PC-3 (cell line): Measurements from ENCODE around the gene MGAT4A.

Experiments
- EZH2phosphoT487 ChIP-seq: fragments of 300-600 bp; sonication (generic); IDR thresholded peaks from 2 replicates; pipeline ENCODE4 v1.6.1; 2018; ENCODE audit warnings: mild to moderate bottlenecking, antibody characterized with exemption, low read length, borderline replicate concordance
- TF ChIP-seq, protein P1 (sequence below): fragments of 300-600 bp; sonication (generic); conservative IDR thresholded peaks from 2 replicates; pipeline ENCODE4 v1.5.1; 2017; ENCODE audit warnings: antibody characterized with exemption, low read depth, mild to moderate bottlenecking, low read length

DNA sequence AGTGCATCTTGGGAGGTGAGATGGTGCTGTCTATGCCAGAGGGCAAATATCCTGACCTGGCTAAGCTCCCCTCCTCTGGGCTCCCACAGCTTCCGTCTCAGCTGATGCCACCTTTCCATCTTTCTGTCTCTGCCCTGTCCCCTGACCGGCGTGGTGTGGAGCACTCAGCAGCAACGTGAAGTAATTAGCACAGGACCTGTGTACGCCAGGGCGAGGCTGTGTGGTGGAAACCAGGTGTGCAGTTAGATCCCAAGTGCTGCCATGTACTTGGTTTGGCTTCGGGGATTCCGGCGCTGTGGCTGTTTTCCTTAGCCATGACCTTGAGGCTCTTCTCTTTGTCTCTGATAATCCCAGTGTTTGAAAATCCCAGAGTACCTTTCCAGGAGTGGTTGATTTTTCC, 159.1 kb downstream of the MGAT4A start:
- TF ChIP-seq, protein P1, sequence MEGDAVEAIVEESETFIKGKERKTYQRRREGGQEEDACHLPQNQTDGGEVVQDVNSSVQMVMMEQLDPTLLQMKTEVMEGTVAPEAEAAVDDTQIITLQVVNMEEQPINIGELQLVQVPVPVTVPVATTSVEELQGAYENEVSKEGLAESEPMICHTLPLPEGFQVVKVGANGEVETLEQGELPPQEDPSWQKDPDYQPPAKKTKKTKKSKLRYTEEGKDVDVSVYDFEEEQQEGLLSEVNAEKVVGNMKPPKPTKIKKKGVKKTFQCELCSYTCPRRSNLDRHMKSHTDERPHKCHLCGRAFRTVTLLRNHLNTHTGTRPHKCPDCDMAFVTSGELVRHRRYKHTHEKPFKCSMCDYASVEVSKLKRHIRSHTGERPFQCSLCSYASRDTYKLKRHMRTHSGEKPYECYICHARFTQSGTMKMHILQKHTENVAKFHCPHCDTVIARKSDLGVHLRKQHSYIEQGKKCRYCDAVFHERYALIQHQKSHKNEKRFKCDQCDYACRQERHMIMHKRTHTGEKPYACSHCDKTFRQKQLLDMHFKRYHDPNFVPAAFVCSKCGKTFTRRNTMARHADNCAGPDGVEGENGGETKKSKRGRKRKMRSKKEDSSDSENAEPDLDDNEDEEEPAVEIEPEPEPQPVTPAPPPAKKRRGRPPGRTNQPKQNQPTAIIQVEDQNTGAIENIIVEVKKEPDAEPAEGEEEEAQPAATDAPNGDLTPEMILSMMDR = no peak
- TF ChIP-seq EZH2phosphoT487 = no peak
